Anterior cingulate cortex (tissue), 58 donors: ENCODE results near the gene GIGYF2.

ENCODE experiments used
- DNase-seq, 58 donors: peaks; one replicate each; lab custom pipeline; 2025; lab: John Stamatoyannopoulos, UW

Gene GIGYF2

GRCh38 chr2:232876978-232877441 lies 179.9 kb downstream of the GIGYF2 start:
- DNase-seq: no peak

- no peak for DNase-seq
These were observed 180.9 kb downstream of the GIGYF2 start for GRCh38 chr2:232877940-232878511.

DNA sequence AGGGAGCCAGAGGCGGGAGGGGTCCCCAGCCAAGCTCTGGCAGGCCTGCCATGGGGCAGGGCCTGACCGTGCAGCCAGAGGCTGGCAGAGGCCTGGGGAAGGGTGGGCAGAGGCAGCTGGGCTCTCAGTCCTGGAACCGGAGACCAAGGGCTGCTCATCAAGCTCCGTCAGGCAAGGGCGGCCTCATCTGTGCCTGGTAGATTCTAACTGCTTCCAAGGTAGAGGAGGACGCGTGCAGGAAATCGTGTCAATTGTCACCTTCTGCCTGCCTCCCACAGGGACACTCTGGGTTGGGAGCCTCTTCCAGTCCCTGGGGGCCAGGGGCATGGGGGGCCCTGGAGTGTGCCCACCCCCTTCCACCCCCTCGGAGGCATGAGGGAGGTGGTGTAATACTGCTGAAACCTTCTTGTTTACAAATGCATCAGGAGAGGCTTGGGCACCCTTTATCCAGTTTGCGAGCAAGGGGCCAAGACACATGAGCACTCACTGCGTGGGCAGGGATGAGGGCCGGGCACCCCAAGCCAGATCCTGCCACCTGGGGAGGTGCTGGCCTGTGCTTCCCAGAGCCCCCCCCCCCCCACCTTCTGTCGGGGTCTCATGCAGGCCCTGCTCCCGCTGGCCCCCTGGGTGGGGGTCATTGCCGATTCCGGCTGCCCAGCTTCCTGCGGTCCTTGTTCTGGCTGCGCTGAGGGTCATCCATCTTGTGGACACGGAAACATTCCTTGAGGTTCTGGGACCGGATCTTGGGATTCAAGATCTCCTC lies 181.9 kb downstream of the GIGYF2 start:
- peak in 9 of 58 donors; percentile 28 to 46 (median 35) for DNase-seq

DNA sequence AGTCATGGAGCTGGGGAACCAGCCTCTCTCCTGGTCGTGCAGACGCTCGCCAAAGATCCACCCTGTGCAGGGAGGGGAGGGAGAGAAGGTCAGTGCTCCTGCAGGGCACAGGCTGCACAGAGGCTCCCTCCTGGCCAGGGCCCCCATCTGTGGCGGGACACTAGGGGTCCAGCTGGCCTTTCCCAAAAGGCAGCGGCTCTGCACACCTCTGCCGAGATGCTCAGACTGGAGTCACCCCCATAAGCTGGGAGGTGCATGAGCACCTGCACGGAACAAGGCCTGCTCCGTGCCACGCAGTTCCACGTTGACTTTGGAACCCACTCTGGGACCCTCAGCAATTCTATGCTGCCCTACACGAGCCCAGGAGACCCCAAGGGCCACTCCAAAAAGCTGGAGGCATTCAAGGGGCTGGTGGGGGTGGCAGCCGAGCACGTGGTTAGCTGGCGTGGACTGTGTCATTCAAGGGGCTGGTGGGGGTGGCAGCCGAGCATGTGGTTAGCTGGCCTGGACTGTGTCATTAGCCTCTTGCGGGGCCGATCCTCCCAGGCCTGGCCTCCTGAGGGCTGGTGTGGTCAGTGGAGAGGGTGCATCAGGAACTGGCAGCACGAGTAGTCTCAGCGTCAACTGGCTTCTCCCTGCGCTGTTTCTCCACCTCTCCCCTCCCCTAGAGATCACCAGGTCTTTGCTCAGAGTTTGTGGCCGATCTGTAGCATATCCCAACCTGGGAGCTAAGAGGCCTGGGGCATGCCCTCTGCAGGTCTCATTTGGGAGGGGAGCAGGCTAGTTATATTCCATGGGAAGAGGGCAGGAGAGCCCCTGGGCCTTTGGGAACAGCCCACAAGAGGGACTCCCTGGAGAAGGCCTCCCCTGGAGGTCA lies 182.7 kb downstream of the GIGYF2 start:
- no peak for DNase-seq

- no peak for DNase-seq
These were observed 183.7 kb downstream of the GIGYF2 start for GRCh38 chr2:232880764-232881351.

DNA sequence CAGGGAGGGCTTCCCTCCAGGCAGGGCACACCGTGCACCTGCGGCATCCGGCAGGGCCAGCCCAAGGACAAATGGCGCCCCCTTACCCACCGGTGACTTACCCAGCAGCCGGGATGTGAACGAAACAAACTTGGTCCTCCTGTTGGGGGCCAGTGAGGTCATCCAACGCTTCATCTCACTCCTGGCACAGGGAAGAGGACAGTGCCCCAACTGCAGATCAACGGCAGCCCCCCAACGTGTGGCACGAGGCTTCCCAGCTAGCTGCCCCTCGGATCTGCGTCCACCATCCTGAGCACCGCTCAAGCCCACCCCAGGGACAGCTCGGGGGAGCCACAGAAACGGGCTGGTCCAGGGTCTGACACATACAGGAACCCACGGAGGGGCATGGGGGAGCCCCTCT lies 185.0 kb downstream of the GIGYF2 start:
- no peak for DNase-seq

GRCh38 chr2:232882505-232883115 lies 185.5 kb downstream of the GIGYF2 start:
- no peak for DNase-seq

- no peak for DNase-seq
These were observed 186.1 kb downstream of the GIGYF2 start for GRCh38 chr2:232883116-232883721.

DNA sequence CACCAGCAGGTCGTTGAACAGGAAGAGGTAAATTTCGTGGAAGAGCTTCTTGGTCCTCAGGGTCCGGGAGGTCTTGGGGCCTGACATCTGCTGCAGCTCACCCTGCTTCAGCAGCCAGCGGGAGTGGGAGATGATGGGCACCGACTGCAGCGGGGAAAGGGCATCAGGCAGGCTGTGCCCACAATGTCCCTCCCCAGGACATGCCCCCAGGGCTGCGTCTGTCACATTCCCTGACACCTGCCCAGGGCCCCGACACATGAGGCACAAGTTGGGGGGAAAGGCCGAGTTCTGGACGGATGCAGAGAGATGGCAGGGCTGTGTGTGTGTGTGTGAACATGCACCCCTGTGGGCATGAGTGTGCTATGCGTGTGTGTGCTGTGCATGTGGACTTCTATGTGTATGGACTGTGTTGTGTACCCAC lies 186.9 kb downstream of the GIGYF2 start:
- no peak for DNase-seq

DNA sequence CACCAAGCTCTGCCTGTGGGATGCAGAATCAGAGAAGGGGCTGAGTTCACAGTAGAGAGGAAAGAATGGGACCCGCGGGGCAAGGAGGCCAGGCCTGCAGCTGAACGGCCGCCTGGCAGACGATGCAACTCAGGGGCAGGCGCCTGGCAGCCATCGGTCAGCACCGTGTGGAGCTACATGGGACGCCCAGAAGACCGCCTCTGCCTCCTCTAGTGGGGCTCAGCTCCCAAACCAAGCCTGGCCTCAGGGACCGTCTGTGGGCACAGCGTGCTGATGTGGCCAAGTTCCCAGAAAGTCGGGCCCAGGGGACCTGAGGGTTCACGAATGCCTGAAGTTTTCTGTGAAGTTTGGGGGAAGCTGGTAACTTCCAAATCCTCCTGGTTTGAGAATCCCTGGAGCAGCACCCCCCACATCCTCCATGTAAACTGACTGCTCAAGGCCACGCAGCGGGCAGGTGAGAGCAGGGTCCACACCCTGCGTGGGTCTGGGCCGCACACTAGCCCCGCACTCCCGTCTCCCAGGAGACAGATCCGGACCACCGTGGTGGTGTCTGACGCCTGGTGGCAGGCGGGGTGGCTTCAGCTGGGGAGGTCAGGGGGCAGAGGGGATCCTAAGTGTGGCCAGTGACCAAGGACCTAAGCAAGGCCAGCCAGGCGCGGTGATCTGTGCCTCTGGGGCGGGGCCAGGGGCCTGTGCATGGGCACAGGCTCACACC lies 187.6 kb downstream of the GIGYF2 start:
- no peak for DNase-seq

DNA sequence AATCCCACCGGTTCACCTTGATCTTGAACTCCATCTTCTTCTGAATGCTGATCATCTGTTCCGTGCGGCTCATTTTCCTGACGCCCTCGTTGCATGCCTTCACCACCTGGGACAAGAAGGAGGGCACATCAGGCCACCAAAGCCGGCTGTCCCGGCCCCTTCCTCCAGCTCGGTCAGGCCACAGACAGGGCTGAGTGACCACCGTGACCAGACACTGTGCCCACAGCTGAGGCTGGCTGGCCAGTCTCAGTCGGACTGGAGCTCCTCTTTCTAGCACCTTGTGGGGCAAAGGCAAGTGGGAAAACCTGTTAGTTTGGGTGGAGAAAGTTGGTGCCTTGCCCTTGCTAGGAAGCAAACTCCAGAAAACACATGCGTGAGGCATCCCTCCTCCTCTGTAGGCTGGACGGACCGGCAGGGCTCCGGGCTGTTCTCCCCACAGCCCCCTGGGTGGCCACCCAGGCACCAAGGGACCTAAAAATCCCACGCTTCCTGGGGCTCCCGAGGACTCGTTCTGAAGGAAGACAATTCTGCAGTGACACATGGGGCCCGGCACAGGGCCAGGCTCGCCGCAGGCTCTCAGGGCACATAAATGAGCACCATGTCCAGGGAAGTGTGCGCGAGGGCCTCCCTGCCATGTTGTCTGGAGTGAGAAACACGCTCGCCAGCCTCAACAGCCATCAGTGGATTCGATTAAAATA lies 188.3 kb downstream of the GIGYF2 start:
- DNase-seq: no peak

- DNase-seq: no peak
These were observed 189.0 kb downstream of the GIGYF2 start for GRCh38 chr2:232886176-232886575.

DNA sequence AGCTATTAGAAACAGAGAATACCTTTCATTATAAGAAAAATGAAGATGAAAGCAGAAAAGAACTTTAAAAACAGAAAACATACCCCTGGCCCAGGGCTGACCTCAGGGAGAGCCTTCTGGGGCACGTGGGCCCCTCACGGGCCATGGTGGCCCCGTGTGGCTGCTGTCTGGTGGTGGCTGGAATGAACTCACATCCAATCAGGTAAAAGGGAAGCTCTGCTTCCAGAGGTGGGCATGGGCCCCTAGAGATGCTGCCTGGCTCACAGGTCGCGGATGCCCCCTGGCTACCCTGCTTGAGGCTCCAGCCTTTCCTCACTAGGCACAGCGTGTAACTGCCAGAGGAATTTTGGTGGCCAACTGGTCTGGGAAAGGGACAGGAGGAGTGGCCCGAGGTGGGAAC lies 189.5 kb downstream of the GIGYF2 start:
- no peak for DNase-seq

GRCh38 chr2:232887171-232887850 lies 190.2 kb downstream of the GIGYF2 start:
- no peak for DNase-seq

DNA sequence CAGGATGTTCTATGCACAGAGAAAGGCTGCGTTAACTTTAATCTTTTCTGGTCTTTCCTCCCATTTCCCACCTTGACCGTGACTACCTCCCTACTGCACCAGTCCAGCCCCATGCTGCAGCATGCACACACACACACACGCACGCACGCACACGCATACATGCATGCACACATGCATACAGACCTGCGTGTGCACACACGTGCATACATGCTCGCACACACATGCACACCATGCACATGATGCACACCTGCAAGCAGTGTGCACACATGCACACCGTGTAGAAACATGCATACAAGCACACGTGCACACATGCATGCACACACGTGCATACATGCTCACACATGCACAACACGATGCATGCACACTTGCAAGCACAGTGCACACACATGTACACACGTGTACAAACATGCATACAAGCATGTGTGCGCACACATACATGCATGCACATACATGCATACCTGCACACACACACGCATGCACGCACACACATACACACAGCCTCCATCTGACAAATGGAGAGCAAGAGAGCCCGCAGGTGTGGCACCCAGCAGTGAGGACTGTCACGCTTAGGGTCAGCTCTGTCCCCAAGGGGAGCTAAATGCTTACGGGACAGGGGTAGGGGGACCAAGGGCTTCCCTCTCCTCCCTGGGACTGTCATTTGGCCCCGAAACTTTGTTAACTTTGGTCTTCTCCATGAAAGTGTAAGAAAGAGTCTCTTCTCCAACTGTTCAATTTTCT lies 191.1 kb downstream of the GIGYF2 start:
- DNase-seq: no peak

- no peak for DNase-seq
These were observed 191.9 kb downstream of the GIGYF2 start for GRCh38 chr2:232888839-232889529.
